Thyroid gland (tissue), 4 donors: Measurements from ENCODE around the gene CCDC70.

Experiments used
- POLR2A ChIP-seq, 2 donors: fragments of 450-650 bp; IDR thresholded peaks; one replicate each; pipeline ENCODE4 v1.6.1; 2017; ENCODE audit warnings: antibody characterized with exemption in 2 of 2, mild to moderate bottlenecking in 2 of 2, moderate library complexity in 1 of 2
- TF ChIP-seq, protein P1 (sequence below), 6 experiments: fragments of 200-600 bp in 3 of 6; fragments of 450-650 bp in 3 of 6; sonication (generic) in 3 of 6; IDR thresholded peaks; one replicate each; pipeline ENCODE4 v1.5.1; 2016 to 2019; ENCODE audit warnings: antibody characterized with exemption in 6 of 6, mild to moderate bottlenecking in 2 of 6, inconsistent platforms in 1 of 6, moderate library complexity in 1 of 6

DNA sequence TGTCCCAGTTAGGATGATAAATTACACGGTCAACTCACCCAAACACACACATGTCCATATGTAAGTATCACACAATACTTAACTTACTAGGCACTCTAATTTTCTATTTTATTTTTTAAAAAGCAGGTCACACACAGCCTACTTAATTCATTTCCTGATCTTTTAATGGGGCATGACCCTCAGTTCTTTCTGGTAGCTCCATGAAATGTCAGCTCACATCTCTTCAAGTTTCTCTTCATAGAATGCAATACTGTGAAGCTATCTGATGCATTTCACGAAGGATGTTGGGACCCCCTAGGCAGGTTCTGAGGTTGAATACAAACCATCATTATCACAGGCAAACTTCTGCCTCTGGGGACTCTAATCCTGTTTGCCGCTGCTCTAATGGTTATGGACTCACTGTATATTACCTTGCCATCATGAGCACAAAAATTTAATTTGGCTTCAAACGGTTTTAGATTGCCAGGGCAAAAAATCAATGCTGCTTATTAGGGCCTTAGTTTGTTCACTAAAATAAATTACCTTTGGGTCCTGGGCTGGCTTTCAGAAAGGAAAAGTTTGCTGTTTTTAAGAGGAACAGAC is 41.7 kb upstream of the CCDC70 start:
- no peak for TF ChIP-seq POLR2A (IDR thresholded peaks at IDR 0.05)
- TF ChIP-seq, protein P1, sequence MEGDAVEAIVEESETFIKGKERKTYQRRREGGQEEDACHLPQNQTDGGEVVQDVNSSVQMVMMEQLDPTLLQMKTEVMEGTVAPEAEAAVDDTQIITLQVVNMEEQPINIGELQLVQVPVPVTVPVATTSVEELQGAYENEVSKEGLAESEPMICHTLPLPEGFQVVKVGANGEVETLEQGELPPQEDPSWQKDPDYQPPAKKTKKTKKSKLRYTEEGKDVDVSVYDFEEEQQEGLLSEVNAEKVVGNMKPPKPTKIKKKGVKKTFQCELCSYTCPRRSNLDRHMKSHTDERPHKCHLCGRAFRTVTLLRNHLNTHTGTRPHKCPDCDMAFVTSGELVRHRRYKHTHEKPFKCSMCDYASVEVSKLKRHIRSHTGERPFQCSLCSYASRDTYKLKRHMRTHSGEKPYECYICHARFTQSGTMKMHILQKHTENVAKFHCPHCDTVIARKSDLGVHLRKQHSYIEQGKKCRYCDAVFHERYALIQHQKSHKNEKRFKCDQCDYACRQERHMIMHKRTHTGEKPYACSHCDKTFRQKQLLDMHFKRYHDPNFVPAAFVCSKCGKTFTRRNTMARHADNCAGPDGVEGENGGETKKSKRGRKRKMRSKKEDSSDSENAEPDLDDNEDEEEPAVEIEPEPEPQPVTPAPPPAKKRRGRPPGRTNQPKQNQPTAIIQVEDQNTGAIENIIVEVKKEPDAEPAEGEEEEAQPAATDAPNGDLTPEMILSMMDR (IDR thresholded peaks at IDR 0.05), result no peak
